HL-60 (cell line): ENCODE results near the gene AKNAD1.

Source experiments
- GABPA ChIP-seq: IDR thresholded peaks from 2 replicates; pipeline ENCODE4 v1.6.1; 2012; ENCODE audit warnings: low read depth
- POLR2AphosphoS5 ChIP-seq: IDR thresholded peaks from 2 replicates; pipeline ENCODE4 v1.6.1; 2012; ENCODE audit warnings: low read depth
- SPI1 ChIP-seq: IDR thresholded peaks from 2 replicates; pipeline ENCODE4 v1.6.1; 2012; ENCODE audit warnings: low read depth, mild to moderate bottlenecking, borderline replicate concordance
- TF ChIP-seq, protein P1 (sequence below): IDR thresholded peaks from one replicate; pipeline ENCODE4 v1.5.1; 2011; ENCODE audit warnings: low read length, control low read depth, inconsistent platforms; ENCODE audit not compliant: insufficient read depth

DNA sequence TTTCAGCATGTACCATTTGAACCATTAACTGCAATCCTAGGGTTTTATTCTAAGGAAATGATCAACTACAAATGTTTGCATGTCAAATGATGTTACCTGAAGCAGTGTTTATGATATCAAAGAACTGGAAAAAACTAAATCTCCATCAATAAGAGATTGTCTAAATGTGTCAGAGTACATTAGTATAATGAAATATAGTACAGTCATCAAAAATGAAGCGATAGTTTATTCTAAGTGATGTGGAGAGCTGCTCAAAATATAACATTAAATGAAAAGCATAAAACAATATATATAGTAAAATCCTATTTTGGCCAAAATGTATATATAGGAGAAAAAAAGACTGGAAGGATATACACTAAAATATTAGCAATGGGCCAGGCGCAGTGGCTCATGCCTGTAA lies 24.0 kb downstream of the AKNAD1 start:
- TF ChIP-seq, protein P1, sequence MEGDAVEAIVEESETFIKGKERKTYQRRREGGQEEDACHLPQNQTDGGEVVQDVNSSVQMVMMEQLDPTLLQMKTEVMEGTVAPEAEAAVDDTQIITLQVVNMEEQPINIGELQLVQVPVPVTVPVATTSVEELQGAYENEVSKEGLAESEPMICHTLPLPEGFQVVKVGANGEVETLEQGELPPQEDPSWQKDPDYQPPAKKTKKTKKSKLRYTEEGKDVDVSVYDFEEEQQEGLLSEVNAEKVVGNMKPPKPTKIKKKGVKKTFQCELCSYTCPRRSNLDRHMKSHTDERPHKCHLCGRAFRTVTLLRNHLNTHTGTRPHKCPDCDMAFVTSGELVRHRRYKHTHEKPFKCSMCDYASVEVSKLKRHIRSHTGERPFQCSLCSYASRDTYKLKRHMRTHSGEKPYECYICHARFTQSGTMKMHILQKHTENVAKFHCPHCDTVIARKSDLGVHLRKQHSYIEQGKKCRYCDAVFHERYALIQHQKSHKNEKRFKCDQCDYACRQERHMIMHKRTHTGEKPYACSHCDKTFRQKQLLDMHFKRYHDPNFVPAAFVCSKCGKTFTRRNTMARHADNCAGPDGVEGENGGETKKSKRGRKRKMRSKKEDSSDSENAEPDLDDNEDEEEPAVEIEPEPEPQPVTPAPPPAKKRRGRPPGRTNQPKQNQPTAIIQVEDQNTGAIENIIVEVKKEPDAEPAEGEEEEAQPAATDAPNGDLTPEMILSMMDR = no peak
- TF ChIP-seq POLR2AphosphoS5 (no peak), SPI1 (no peak), GABPA (no peak)
